Left renal cortex interstitium (tissue), 4 donors: ENCODE measurements around the gene GAL3ST3. TPM values are rescaled to one million over a fixed set of nuclear protein-coding genes. Genes with fewer than 3 reads are reported as not detected.

ENCODE experiments used
- polyA plus RNA-seq, 4 donors: library from polyadenylated mRNA; unstranded; fragments of 120-200 nt; gene quantifications; one replicate each; pipeline ENCODE4 v1.2.1, GENCODE V29; 2013; ENCODE audit not compliant: insufficient read length in 4 of 4

Gene GAL3ST3
- polyA plus RNA-seq, 4 donors = 3.7 to 8.6 (median 5.9) TPM

Other genes starting within 250 kb of the GAL3ST3 start
- gene SNX32, start 215.2 kb downstream of the GAL3ST3 start, polyA plus RNA-seq = 1 to 10 TPM; 1.4 to 4.9 (median 2.5) TPM
- 100 to 1,000 TPM; 733 to 901 (median 785) TPM for gene CFL1, start 191.0 kb downstream of the GAL3ST3 start, polyA plus RNA-seq
- gene MUS81, start 188.7 kb downstream of the GAL3ST3 start, polyA plus RNA-seq = 10 to 100 TPM; 41.7 to 67.3 (median 55.7) TPM
- 100 to 1,000 TPM in 3 of 4 donors, 10 to 100 TPM in 1; 96.5 to 170 (median 123) TPM for gene EFEMP2, start 176.4 kb downstream of the GAL3ST3 start, polyA plus RNA-seq
- gene CTSW, start 169.3 kb downstream of the GAL3ST3 start, polyA plus RNA-seq = 1 to 10 TPM in 3 of 4 donors, under 1 TPM in 1; 0.77 to 1.6 (median 1.3) TPM
- 100 to 1,000 TPM in 1 of 4 donors, 10 to 100 TPM in 3; 91.1 to 106 (median 96.7) TPM for gene FIBP, start 160.7 kb downstream of the GAL3ST3 start, polyA plus RNA-seq
- gene CCDC85B, start 158.5 kb downstream of the GAL3ST3 start, polyA plus RNA-seq = 10 to 100 TPM in 2 of 4 donors, 1 to 10 TPM in 2; 7.6 to 19.9 (median 11.7) TPM
- gene FOSL1, start 148.8 kb downstream of the GAL3ST3 start, polyA plus RNA-seq = under 1 TPM; 0.11 to 0.30 (median 0.18) TPM
- gene C11orf68, start 130.1 kb downstream of the GAL3ST3 start, polyA plus RNA-seq = 10 to 100 TPM; 31.8 to 49.9 (median 41.7) TPM
- gene DRAP1, start 129.7 kb downstream of the GAL3ST3 start, polyA plus RNA-seq = 100 to 1,000 TPM in 2 of 4 donors, 10 to 100 TPM in 2; 73.3 to 131 (median 95.7) TPM
- under 1 TPM in 1 of 4 donors, not detected in 3; 0.52 TPM for gene TSGA10IP, start 103.7 kb downstream of the GAL3ST3 start, polyA plus RNA-seq
- gene SART1, start 87.4 kb downstream of the GAL3ST3 start, polyA plus RNA-seq = 10 to 100 TPM; 45.3 to 57.6 (median 52.4) TPM
- 10 to 100 TPM; 25.3 to 32.7 (median 28.4) TPM for gene EIF1AD, start 47.0 kb downstream of the GAL3ST3 start, polyA plus RNA-seq
- 100 to 1,000 TPM; 218 to 315 (median 264) TPM for gene BANF1, start 46.7 kb downstream of the GAL3ST3 start, polyA plus RNA-seq
- not detected for gene CST6, start 37.2 kb downstream of the GAL3ST3 start, polyA plus RNA-seq
- gene CATSPER1, start 22.7 kb downstream of the GAL3ST3 start, polyA plus RNA-seq = not detected
- 100 to 1,000 TPM; 221 to 254 (median 237) TPM for gene SF3B2, start 3.2 kb upstream of the GAL3ST3 start, polyA plus RNA-seq
- gene PACS1, start 21.1 kb upstream of the GAL3ST3 start, polyA plus RNA-seq = 10 to 100 TPM; 38.5 to 57.0 (median 50.4) TPM
- gene KLC2, start 208.5 kb upstream of the GAL3ST3 start, polyA plus RNA-seq = 10 to 100 TPM; 14.7 to 31.0 (median 25.7) TPM
- gene RAB1B, start 219.5 kb upstream of the GAL3ST3 start, polyA plus RNA-seq = 100 to 1,000 TPM; 122 to 168 (median 138) TPM
- gene CNIH2, start 229.0 kb upstream of the GAL3ST3 start, polyA plus RNA-seq = 1 to 10 TPM; 3.3 to 4.9 (median 4.2) TPM
- 10 to 100 TPM; 51.4 to 68.7 (median 57.8) TPM for gene YIF1A, start 240.0 kb upstream of the GAL3ST3 start, polyA plus RNA-seq
- gene TMEM151A, start 242.7 kb upstream of the GAL3ST3 start, polyA plus RNA-seq = under 1 TPM in 2 of 4 donors, not detected in 2; 0.12 to 0.24 TPM